ENCODE measurements around the gene GAREM1.

DNA sequence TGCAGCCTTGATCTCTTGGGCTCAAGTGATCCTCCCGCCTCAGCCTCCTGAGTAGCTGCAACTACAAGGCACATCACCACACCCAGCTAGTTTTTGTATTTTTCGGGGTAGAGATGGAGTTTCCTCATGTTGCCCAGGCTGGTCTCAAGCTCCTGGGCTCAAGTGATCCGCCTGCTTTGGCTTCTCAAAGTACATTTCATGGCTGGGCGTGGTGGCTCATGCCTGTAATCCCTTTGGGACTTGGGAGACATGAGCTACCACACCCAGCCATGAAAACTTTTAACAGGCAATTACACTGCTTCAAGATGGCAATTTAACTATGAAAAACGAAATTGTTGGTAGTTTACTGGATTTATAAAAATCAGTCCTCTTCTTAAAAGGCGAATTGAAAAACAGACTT is 211.1 kb downstream of the GAREM1 start:
- TF ChIP-seq EZH2 (IDR thresholded peaks at IDR 0.05; ENCODE audit: low read depth): no peak
- TF ChIP-seq, protein P1, sequence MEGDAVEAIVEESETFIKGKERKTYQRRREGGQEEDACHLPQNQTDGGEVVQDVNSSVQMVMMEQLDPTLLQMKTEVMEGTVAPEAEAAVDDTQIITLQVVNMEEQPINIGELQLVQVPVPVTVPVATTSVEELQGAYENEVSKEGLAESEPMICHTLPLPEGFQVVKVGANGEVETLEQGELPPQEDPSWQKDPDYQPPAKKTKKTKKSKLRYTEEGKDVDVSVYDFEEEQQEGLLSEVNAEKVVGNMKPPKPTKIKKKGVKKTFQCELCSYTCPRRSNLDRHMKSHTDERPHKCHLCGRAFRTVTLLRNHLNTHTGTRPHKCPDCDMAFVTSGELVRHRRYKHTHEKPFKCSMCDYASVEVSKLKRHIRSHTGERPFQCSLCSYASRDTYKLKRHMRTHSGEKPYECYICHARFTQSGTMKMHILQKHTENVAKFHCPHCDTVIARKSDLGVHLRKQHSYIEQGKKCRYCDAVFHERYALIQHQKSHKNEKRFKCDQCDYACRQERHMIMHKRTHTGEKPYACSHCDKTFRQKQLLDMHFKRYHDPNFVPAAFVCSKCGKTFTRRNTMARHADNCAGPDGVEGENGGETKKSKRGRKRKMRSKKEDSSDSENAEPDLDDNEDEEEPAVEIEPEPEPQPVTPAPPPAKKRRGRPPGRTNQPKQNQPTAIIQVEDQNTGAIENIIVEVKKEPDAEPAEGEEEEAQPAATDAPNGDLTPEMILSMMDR (conservative IDR thresholded peaks at IDR 0.05): no peak

All from PC-9 (cell line).